ENCODE data around the gene CETN1. TPM values are rescaled to one million over a fixed set of nuclear protein-coding genes. Genes with fewer than 3 reads are reported as not detected.

Gene CETN1
- total RNA-seq, 2 donors from 2014 or later = not detected

DNA sequence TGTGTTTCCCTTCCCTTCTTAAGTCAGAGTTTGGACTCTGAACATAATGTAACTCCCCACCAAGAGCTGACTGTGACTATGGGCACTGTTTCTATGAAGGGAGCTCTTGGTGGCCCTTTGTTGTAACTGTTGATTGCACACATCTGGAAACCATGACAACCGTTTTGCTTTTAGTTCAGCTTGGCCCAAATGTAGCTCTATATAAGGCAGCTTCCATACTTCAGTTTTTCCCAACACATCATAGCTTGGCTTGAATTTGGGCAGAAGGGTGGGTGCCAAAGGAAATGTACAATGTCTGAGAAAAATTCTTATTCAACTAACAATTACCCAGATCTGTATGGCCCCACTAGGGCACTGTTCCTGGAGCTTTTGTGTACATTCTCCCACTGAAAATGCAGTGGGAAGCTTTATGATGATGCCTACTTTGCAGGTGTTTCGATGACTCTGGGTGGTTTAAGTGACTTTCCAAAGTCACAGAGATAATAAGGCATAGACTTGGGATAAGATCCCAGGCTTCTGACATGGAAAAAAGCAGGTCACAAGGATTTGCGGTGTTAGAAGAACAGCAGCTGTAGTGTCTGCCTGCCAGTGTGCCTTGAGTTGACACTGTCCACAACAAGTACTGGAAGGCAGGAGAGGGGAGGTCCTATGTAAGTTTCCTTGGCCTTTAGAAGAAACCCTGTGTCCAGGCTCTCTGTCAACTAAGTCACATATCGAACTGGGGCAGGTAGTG is 2.4 kb upstream of the CETN1 start:
- Histone ChIP-seq H3K36me3 (no peaks in the 10 kb centered on the region), H3K4me3 (no peak overlapping the region), H3K9me3 (no peaks in the 10 kb centered on the region), H3K27ac (no peak overlapping the region), H3K9ac (ENCODE audit: low read depth in 2 of 2, low read length in 2 of 2) (no peak overlapping the region), H3K27me3 (no peaks in the 10 kb centered on the region), H3K4me1 (no peaks in the 10 kb centered on the region)
- intact Hi-C loops (cut with DNase I) = no loop called here
- TF ChIP-seq, protein P1, sequence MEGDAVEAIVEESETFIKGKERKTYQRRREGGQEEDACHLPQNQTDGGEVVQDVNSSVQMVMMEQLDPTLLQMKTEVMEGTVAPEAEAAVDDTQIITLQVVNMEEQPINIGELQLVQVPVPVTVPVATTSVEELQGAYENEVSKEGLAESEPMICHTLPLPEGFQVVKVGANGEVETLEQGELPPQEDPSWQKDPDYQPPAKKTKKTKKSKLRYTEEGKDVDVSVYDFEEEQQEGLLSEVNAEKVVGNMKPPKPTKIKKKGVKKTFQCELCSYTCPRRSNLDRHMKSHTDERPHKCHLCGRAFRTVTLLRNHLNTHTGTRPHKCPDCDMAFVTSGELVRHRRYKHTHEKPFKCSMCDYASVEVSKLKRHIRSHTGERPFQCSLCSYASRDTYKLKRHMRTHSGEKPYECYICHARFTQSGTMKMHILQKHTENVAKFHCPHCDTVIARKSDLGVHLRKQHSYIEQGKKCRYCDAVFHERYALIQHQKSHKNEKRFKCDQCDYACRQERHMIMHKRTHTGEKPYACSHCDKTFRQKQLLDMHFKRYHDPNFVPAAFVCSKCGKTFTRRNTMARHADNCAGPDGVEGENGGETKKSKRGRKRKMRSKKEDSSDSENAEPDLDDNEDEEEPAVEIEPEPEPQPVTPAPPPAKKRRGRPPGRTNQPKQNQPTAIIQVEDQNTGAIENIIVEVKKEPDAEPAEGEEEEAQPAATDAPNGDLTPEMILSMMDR (IDR thresholded peaks at IDR 0.05) = no peak
- no peak for DNase-seq

DNA sequence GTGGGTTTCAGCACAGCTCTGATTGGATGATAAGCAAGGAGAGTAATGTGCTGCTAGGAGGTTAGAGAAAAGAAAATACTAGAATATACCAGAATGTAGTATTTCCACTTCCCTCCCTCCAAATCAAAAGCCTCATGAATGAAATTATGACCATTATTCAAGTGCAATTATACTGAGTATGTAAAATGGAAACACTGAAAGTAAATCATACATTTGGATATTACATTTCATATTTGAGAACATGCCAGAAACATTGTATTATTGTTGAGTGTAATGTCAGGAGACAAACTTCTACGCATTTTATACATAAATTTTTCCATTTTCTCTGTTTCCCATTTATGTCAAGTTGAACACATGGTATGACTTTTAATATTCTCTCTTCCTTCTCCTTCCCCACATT is 942 bp upstream of the CETN1 start:
- intact Hi-C loops (cut with DNase I) = no loop called here
- H3K4me1 ChIP-seq = no peaks in the 10 kb centered on the region
- no peak overlapping the region for H3K9ac ChIP-seq (ENCODE audit: low read depth in 2 of 2, low read length in 2 of 2)
- no peaks in the 10 kb centered on the region for H3K36me3 ChIP-seq
- no peak overlapping the region for H3K27ac ChIP-seq
- H3K9me3 ChIP-seq = no peaks in the 10 kb centered on the region
- H3K4me3 ChIP-seq = no peak overlapping the region
- no peaks in the 10 kb centered on the region for H3K27me3 ChIP-seq
- TF ChIP-seq, protein P1 (IDR thresholded peaks at IDR 0.05) = no peak
- no peak for DNase-seq

DNA sequence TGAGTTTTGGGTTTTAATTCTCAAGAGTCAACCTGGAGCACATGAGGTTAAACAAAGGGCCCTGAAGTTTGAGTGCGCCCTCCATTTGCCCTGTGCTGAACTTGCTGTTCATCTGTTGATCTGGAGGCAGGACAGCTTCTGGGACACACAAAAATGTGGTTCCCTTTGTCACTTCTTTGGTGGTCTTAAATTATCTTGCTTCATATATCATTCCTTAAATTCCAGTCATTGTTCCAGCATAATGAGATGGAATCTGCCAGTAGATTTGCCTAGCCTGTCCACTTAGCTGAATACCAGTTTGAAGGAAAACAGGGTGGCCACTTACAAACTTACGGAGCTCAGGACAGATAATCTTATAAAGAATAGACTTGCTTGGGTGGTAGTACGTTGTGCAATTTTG is 916 bp downstream of the CETN1 start:
- Histone ChIP-seq H3K9me3 (no peaks in the 10 kb centered on the region), H3K27ac (no peak overlapping the region), H3K36me3 (no peaks in the 10 kb centered on the region), H3K4me3 (no peak overlapping the region), H3K27me3 (no peaks in the 10 kb centered on the region), H3K9ac (ENCODE audit: low read depth in 2 of 2, low read length in 2 of 2) (no peak overlapping the region), H3K4me1 (no peaks in the 10 kb centered on the region)
- TF ChIP-seq, protein P1 (IDR thresholded peaks at IDR 0.05) = no peak
- no peak for DNase-seq
- intact Hi-C loops (cut with DNase I) = no loop called here

DNA sequence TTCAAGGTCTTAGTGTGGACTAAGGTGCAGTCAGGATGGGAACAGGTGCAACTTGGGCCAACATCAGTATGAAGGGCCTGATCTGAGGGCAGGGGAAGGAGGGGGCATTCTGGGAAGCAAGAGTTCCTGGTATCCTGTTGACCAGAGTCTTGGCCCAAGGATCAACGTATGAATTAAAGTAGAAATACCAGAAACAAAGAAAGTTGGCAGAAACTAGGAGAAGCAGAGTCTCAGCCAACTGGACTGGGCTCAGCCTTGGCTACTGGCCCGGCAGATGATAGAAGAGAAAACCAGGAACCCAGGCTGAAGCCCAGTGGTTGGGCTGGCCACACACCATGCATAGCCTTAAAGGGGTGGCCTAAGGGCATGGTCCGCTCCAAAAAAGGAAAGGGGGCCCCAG is 2.3 kb downstream of the CETN1 start:
- DNase-seq = no peak
- H3K9ac ChIP-seq (ENCODE audit: low read depth in 2 of 2, low read length in 2 of 2) = no peak overlapping the region
- TF ChIP-seq, protein P1 (IDR thresholded peaks at IDR 0.05) = no peak
- intact Hi-C loops (cut with DNase I) = no loop called here
- no peaks in the 10 kb centered on the region for H3K36me3 ChIP-seq
- no peak overlapping the region for H3K27ac ChIP-seq
- no peaks in the 10 kb centered on the region for H3K9me3 ChIP-seq
- H3K4me3 ChIP-seq = no peak overlapping the region
- no peaks in the 10 kb centered on the region for H3K4me1 ChIP-seq
- H3K27me3 ChIP-seq = no peaks in the 10 kb centered on the region

DNA sequence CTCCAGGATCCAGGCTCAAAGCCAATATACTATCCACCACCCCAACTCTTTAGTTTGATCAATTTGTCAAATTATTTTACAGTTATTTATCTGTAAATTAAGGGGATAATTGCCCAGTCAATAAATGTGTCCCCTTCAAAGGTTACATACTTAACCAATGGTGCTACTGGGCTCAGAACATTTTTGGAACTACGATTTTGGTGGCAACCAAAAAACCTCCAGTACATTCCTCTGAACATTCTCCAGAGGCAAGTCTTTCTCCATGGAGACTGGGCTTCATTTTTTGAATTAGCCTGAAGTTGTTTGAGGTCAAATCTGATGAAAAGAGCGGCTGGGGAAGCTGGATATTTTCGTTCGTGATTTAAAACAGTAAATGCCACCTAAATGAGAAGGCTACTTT is 14.9 kb downstream of the CETN1 start:
- intact Hi-C loops (cut with DNase I) = no loop called here
- DNase-seq = no peak
- no peaks in the 10 kb centered on the region for H3K36me3 ChIP-seq
- TF ChIP-seq, protein P1 (IDR thresholded peaks at IDR 0.05) = no peak
- no peaks in the 10 kb centered on the region for H3K9me3 ChIP-seq
- H3K4me3 ChIP-seq = no peak overlapping the region
- no peaks in the 10 kb centered on the region for H3K27me3 ChIP-seq
- H3K9ac ChIP-seq (ENCODE audit: low read depth in 2 of 2, low read length in 2 of 2) = no peak overlapping the region
- H3K27ac ChIP-seq = no peak overlapping the region
- H3K4me1 ChIP-seq = no peaks in the 10 kb centered on the region
